ENCODE measurements around the gene VWA3B.

DNA sequence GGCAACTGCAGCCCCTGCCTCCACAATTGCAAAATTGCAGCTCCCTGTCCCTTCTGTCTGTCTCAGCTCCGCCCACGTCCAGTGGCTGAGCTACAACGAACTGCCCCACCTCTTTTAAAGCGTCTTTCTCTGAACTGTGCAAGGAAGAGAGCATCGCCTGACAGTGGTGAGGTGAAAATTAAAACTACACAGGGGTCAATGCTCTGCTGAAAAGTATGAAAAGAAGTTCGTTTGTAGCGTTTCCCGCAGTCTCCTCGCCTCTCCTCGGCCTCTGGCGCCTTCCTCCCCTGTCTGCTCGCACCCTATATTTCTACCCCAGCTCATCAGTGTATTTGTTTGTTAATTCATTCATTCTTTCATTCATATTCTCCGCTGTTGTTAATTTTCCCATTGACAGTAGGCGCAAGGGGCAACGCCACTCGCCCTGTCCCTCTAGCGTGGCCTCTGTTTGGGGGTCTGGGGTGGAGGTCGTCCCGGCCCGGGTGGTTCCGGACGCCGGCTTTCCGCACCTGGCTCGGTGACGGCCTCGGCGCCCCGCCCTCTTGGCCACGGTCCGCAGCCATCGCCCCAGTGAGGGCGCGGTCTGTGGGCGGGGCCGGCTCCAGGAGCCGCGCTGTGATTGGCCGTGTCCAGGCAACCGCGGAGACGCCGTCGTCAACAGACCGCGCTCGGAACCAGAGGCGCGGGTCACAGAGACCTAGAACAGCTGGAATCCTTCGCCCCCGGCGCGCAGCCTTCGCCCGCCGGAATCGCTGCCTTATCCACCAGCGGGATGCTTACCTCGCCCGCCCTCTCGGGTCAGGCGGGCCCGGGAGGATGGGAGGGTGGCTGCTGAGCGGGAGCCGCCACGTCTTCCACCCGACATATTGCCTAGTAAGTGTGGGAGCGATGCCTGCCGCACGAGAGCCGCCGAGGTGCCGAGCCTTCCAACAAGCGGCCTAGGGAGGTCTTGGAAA, at the start of gene VWA3B:
- no peak for TF ChIP-seq CTCF (IDR thresholded peaks at IDR 0.05)
- TF ChIP-seq EP300 (IDR thresholded peaks at IDR 0.05), result no peak

All from tibial nerve (tissue), 4 donors.